Non-pigmented ciliary epithelial cell (primary cell): ENCODE results near the gene COMP.

Experiments used
- DNase-seq: peaks from one replicate; pipeline ENCODE4 v3.0.0-alpha.2; 2010; ENCODE audit warnings: low read depth

The COMP gene

GRCh38 chr19:18768997-18769891 lies 21.9 kb downstream of the COMP start:
- no peak for DNase-seq

- DNase-seq: no peak
These were observed 22.9 kb downstream of the COMP start for GRCh38 chr19:18768046-18768771.

GRCh38 chr19:18765224-18765623 lies 25.9 kb downstream of the COMP start:
- no peak for DNase-seq

DNA sequence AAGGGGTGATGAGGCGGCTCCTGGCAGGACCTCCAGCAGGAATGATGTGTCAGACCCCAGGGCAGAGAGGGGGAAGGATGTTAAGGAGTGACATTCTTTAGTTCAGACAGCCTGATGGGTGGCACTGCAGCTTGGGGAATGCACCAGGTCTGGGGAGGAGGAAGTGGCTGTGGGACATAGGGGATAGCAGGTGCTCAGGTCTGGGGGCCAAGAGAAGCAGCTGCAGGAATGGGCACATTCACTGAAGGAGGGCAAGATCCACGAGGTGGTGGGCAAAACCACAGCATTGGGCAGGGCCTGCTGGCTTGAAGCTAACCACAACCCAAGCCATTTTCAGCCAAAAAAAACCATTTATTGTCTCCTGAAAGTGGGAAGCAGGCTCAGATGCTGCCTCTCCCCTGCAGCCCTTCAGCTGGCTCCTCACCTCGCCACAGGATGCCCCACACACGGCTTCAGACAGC lies 26.5 kb downstream of the COMP start:
- no peak for DNase-seq

- no peak for DNase-seq
These were observed 27.2 kb downstream of the COMP start for GRCh38 chr19:18763674-18764590.

GRCh38 chr19:18762125-18763023 lies 28.7 kb downstream of the COMP start:
- no peak for DNase-seq

GRCh38 chr19:18761531-18762110 lies 29.5 kb downstream of the COMP start:
- no peak for DNase-seq

GRCh38 chr19:18760440-18761383 lies 30.4 kb downstream of the COMP start:
- no peak for DNase-seq

DNA sequence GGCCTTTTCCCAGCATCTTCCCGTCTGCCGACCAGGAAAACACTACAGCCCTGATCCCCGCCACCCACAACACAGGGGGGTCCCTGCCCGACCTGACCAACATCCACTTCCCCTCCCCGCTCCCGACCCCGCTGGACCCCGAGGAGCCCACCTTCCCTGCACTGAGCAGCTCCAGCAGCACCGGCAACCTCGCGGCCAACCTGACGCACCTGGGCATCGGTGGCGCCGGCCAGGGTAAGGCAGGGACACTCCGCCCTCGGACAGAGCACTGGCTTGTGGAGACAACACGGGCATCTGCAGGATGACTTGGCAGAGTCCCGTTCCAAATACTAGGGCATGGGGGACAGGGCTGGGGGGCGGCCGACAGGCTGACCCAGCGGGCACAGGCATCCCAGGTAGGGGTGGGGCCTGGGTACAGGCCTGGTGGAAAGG lies 31.1 kb downstream of the COMP start:
- DNase-seq: no peak

DNA sequence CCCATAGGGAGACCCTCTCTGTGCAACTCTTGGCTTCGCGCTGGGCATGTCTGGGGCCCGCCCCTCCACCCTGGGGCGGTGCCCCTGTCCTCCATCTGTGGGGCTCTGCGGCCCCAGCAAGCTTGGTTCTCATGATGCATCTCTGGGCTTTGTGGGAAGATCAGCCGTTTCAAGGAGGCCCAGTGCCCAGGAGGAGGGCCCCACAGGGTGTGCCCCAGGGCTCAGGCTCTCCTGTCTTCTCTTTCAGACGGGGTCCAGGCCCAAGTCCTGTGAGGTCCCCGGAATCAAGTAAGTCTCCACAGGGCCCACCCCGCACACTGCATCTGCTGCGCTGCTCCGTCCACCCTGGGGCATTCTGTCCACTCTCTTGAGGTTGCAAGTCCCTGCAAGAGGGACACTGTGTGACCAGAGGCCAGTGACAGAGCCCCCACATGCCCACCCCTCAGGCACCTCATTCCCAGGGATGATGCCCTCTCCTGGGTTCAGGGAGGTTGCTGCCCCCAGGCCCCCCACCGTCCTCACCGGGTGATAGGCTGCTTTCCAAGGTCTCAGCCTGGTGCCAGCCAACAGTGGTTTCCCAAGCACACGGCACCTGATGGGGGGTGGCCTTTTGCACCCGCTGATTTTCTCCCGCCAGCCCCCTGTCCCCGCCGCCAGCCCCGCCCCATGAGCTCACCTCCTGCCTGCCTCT lies 31.7 kb downstream of the COMP start:
- DNase-seq: no peak

DNA sequence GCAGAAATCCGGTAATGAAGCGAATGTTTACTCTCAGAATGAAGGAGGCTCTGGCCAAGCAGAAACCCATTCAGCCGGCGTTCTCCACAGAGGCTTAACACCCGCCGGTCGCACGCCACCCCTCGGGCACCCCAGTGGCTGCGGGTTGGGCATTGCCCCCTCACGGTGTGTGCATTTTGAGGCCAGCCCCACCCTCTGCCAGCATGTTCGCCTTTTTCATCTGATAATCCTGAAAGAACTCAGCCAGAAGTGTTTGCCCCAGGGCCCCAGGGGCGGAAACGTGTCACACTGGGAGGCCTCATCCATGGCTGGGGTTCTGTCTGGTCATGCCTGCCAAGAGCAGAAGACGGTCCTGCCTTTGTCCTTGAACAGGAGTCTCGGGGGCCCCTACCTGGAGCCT lies 34.2 kb downstream of the COMP start:
- DNase-seq: no peak

DNA sequence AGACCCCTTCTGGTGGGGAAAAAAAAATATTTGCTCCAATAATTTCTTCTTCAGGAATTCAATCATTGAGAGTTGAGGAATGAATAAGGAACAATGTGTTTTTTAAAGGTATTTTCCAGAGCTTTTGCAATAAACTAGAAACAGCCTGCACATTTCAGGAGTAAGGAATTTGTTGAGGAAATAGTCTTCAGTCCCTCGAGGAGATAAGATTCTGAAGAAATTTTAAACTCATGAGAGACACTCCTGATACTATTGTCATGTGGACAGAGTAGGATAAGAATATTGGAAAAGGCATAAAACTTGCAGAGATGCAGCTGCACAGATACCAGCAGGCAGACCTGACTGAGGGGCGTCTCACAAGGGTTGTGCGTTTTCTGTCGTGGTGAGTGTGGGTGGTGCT lies 36.6 kb downstream of the COMP start:
- DNase-seq: no peak

GRCh38 chr19:18751571-18751970 lies 39.5 kb downstream of the COMP start:
- no peak for DNase-seq

DNA sequence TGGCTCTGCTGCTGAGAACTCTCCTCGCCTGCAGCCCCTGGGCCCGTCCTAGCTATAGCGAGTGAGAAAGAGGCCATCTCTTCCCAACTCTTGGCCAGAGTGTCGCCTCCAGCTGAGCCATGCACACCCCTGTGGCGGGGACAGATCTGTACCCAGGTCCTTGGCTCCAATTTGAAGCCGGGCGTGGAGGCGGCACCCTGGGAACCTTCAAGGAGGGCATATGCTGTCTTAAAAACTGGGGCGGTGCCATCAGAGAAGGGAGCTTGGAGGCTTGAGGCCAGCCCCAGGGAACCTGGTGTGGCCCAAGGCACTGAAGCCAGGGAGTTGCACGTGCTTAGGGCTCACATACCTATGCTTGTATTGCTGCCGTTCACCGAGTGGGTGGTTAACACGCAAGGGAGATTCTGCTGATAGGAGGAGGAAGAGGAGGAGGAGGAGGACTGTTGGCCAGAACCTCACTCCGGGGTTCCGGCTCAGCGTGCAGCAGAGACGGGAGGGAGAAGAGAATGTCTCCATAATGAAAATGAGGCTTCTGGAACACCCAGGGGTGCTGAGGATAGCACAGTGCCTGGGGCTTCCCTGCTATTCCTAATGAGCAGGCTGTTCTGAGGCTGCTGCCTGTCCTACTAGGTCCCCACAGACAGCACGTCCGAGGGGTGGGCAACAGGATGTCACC lies 40.7 kb downstream of the COMP start:
- DNase-seq: no peak

DNA sequence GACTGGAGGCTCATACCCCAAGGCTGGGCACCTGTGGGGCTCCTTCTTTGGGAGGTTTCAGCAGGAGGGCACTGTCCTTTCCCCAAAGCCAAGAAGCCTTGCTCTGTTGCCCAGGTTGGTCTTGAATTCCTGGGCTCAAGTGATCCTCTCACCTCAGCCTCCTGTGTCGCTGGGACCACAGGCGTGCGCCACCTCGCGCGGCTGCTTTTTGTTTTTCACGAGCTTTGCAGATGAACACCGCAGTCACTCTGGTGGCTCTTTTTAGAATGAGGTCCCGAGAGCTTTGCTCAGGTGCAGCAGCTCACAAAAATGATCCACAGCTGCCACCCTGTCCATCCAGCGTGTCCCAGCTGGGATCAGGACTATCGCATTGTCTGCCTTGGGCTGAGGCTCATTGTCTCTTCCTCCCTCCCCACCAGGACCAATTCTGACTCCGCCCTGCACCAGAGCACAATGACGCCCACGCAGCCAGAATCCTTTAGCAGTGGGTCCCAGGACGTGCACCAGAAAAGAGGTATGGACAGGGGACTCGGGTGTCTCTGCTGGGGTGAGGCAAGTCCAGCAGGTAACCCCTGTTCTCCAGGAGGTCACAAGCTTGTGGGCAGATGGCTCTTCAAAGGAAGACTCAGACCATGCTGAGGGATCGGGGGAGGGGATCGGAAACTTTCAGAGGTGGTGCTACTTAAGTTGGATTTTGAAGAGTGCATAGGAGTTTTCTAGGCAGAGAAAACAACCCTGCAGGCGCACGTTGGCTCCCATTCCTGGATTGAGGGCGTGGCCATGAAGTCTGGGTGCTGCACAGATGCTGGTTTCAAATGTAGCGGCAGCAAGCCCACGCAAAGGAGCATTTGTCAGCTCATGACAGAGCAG lies 41.5 kb downstream of the COMP start:
- DNase-seq: no peak

GRCh38 chr19:18746401-18747325 lies 44.4 kb downstream of the COMP start:
- no peak for DNase-seq
